PC-3 (cell line): ENCODE data around the gene CATSPERB. TPM values are rescaled to one million over a fixed set of nuclear protein-coding genes. Genes with fewer than 3 reads are reported as not detected.
"Not testable (repeated sequence)": the region's sequence is repeated elsewhere in the genome, so short reads cannot be mapped to it uniquely, and the experiment has no call there.

Experiments used
- ATAC-seq: fragments of 200-7000 bp; cut with Tn5 transposase; 2 replicates; pipeline ENCODE4 v1.9.1; 2020; ENCODE audit warnings: mild to moderate bottlenecking, moderate library complexity
- BruUV-seq: library from RNA; stranded (reverse); fragments of 400-500 nt; replicated peaks from 2 replicates; lab custom pipeline; 2021; lab: Mats Ljungman, UMichigan
- CTCF ChIA-PET: fragments of 300-600 bp; sonication (Branson Sonifier 250); formaldehyde crosslinking; loops from one replicate; lab custom pipeline; 2022; ENCODE audit warnings: antibody characterized with exemption; lab: Charles Lee
- POLR2A ChIA-PET: fragments of 300-600 bp; sonication (Branson Sonifier 250); formaldehyde crosslinking; loops from one replicate; lab custom pipeline; 2022; ENCODE audit warnings: antibody characterized with exemption; ENCODE audit not compliant: unreplicated experiment; lab: Charles Lee
- DNase-seq: peaks from one replicate; pipeline ENCODE4 v3.0.0-alpha.2; 2015
- H2AFZ ChIP-seq: fragments of 300-600 bp; sonication (generic); 2 replicates; pipeline ENCODE4 v1.6.0; 2016; ENCODE audit warnings: antibody characterized with exemption, low read length
- H3F3A ChIP-seq: fragments of 300-600 bp; sonication (generic); one replicate; pipeline ENCODE4 v1.6.0; 2017; ENCODE audit warnings: antibody characterized with exemption, low read length, control low read depth, mild to moderate bottlenecking; ENCODE audit not compliant: unreplicated experiment
- H3K27ac ChIP-seq: fragments of 300-600 bp; sonication (generic); 2 replicates; pipeline ENCODE4 v1.5.1; 2016; ENCODE audit warnings: mild to moderate bottlenecking, low read length
- H3K27me3 ChIP-seq: fragments of 300-600 bp; sonication (generic); 2 replicates; pipeline ENCODE4 v1.6.1; 2016; ENCODE audit warnings: low read length, mixed read lengths
- H3K36me3 ChIP-seq: fragments of 300-600 bp; sonication (generic); 2 replicates; pipeline ENCODE4 v1.6.1; 2016; ENCODE audit warnings: low read depth, mixed run types, low read length, mixed read lengths
- H3K4me1 ChIP-seq: fragments of 300-600 bp; sonication (generic); 2 replicates; pipeline ENCODE4 v1.5.1; 2016; ENCODE audit warnings: low read length; ENCODE audit not compliant: insufficient read depth
- H3K4me2 ChIP-seq: fragments of 300-600 bp; sonication (generic); 2 replicates; pipeline ENCODE4 v1.6.0; 2016; ENCODE audit warnings: low read length
- H3K4me3 ChIP-seq: fragments of 300-600 bp; sonication (generic); 2 replicates; pipeline ENCODE4 v1.5.1; 2016; ENCODE audit warnings: mild to moderate bottlenecking, low read length, mixed read lengths
- H3K79me2 ChIP-seq: fragments of 300-600 bp; sonication (generic); 2 replicates; pipeline ENCODE4 v1.6.1; 2017; ENCODE audit warnings: low read length, mixed read lengths
- H3K9ac ChIP-seq: fragments of 300-600 bp; sonication (generic); 2 replicates; pipeline ENCODE4 v1.6.0; 2016; ENCODE audit warnings: mild to moderate bottlenecking, low read length
- H3K9me2 ChIP-seq: fragments of 300-600 bp; sonication (generic); replicated peaks from 2 replicates; pipeline ENCODE4 v1.6.1; 2016; ENCODE audit warnings: mixed run types, low read length, mixed read lengths
- H3K9me3 ChIP-seq: fragments of 300-600 bp; sonication (generic); 2 replicates; pipeline ENCODE4 v1.6.1; 2016; ENCODE audit warnings: low read length, mixed read lengths
- H4K20me1 ChIP-seq: fragments of 300-600 bp; sonication (generic); 2 replicates; pipeline ENCODE4 v1.6.1; 2016; ENCODE audit warnings: low read length, mixed read lengths
- EZH2 ChIP-seq: fragments of 300-600 bp; sonication (generic); IDR thresholded peaks from one replicate; pipeline ENCODE4 v1.6.1; 2017; ENCODE audit warnings: antibody characterized with exemption, mild to moderate bottlenecking, low read length; ENCODE audit not compliant: unreplicated experiment
- EZH2phosphoT487 ChIP-seq: fragments of 300-600 bp; sonication (generic); IDR thresholded peaks from 2 replicates; pipeline ENCODE4 v1.6.1; 2018; ENCODE audit warnings: mild to moderate bottlenecking, antibody characterized with exemption, low read length, borderline replicate concordance
- intact Hi-C: fragments of 100-400 bp; cut with micrococcal nuclease; formaldehyde crosslinking; loops from 2 replicates; pipeline ENCODE4 v1.9.0; 2023
- total RNA-seq: library from RNA; depleted of rRNA; stranded (reverse); fragments of >200 nt; gene quantifications from 2 replicates; pipeline ENCODE4 v1.2.3, GENCODE V29; 2014
- TF ChIP-seq, protein P1 (sequence below): fragments of 300-600 bp; sonication (generic); conservative IDR thresholded peaks from 2 replicates; pipeline ENCODE4 v1.5.1; 2017; ENCODE audit warnings: antibody characterized with exemption, low read depth, mild to moderate bottlenecking, low read length

Gene CATSPERB
- total RNA-seq, 1 experiment from 2014 or later = not detected

GRCh38 chr14:91545204-91545603 is 186.7 kb downstream of the CATSPERB start:
- H2AFZ ChIP-seq = no peak overlapping the region
- no peak overlapping the region for H3K4me2 ChIP-seq
- ATAC-seq (no peak), DNase-seq (no peak)
- BruUV-seq = no TSS peak
- no peak overlapping the region for H3K27ac ChIP-seq
- no peaks in the 10 kb centered on the region for H3K27me3 ChIP-seq
- H4K20me1 ChIP-seq = no peaks in the 10 kb centered on the region
- TF ChIP-seq EZH2phosphoT487 (no peak), EZH2 (no peak)
- TF ChIP-seq, protein P1, sequence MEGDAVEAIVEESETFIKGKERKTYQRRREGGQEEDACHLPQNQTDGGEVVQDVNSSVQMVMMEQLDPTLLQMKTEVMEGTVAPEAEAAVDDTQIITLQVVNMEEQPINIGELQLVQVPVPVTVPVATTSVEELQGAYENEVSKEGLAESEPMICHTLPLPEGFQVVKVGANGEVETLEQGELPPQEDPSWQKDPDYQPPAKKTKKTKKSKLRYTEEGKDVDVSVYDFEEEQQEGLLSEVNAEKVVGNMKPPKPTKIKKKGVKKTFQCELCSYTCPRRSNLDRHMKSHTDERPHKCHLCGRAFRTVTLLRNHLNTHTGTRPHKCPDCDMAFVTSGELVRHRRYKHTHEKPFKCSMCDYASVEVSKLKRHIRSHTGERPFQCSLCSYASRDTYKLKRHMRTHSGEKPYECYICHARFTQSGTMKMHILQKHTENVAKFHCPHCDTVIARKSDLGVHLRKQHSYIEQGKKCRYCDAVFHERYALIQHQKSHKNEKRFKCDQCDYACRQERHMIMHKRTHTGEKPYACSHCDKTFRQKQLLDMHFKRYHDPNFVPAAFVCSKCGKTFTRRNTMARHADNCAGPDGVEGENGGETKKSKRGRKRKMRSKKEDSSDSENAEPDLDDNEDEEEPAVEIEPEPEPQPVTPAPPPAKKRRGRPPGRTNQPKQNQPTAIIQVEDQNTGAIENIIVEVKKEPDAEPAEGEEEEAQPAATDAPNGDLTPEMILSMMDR = no peak
- H3K9ac ChIP-seq = no peak overlapping the region
- no peaks in the 10 kb centered on the region for H3K9me2 ChIP-seq
- POLR2A ChIA-PET = no interaction called here
- H3K36me3 ChIP-seq = no peaks in the 10 kb centered on the region
- no peaks in the 10 kb centered on the region for H3K9me3 ChIP-seq
- peaks cover 13% of the 10 kb centered on the region for H3K4me1 ChIP-seq
- H3K79me2 ChIP-seq = no peaks in the 10 kb centered on the region
- intact Hi-C loops = no loop called here
- H3F3A ChIP-seq = no peaks in the 10 kb centered on the region
- H3K4me3 ChIP-seq = no peak overlapping the region
- CTCF ChIA-PET = no interaction called here

- POLR2A ChIA-PET = no interaction called here
- Histone ChIP-seq H3K27ac (no peak overlapping the region), H2AFZ (no peak overlapping the region), H3K4me1 (peaks cover 7% of the 10 kb centered on the region; the same call in 1 of the 2 replicates), H3K4me2 (no peak overlapping the region), H3K79me2 (no peaks in the 10 kb centered on the region), H3K9me3 (no peaks in the 10 kb centered on the region), H3F3A (no peaks in the 10 kb centered on the region), H3K27me3 (no peaks in the 10 kb centered on the region), H3K36me3 (no peaks in the 10 kb centered on the region), H4K20me1 (no peaks in the 10 kb centered on the region), H3K4me3 (no peak overlapping the region), H3K9ac (no peak overlapping the region), H3K9me2 (no peaks in the 10 kb centered on the region)
- DNase-seq (no peak), ATAC-seq (no peak)
- no TSS peak for BruUV-seq
- TF ChIP-seq, protein P1 = no peak
- TF ChIP-seq EZH2 (no peak), EZH2phosphoT487 (no peak)
- CTCF ChIA-PET = no interaction called here
- intact Hi-C loops = no loop called here
These were observed 195.6 kb downstream of the CATSPERB start for GRCh38 chr14:91536327-91536726.

GRCh38 chr14:91534059-91534458 is 197.8 kb downstream of the CATSPERB start:
- H3K9me3 ChIP-seq, H3K4me3 ChIP-seq, H3K36me3 ChIP-seq, BruUV-seq, H3K27me3 ChIP-seq, H3K9me2 ChIP-seq, H2AFZ ChIP-seq, H3K27ac ChIP-seq, H4K20me1 ChIP-seq, POLR2A ChIA-PET, H3K4me2 ChIP-seq, H3K79me2 ChIP-seq, ATAC-seq, DNase-seq, intact Hi-C loops, H3F3A ChIP-seq, H3K9ac ChIP-seq, H3K4me1 ChIP-seq, CTCF ChIA-PET: not testable (repeated sequence)
